GM21723 (cell line): Measurements from ENCODE around the gene MYO1H.
"Not testable (repeated sequence)": the region's sequence is repeated elsewhere in the genome, so short reads cannot be mapped to it uniquely, and the experiment has no call there.

Experiments used
- ATAC-seq: cut with Tn5 transposase; IDR thresholded peaks from one replicate; pipeline ENCODE4 v1.9.1; 2021; ENCODE audit warnings: mild to moderate bottlenecking, moderate library complexity; ENCODE audit not compliant: unreplicated experiment

MYO1H gene

DNA sequence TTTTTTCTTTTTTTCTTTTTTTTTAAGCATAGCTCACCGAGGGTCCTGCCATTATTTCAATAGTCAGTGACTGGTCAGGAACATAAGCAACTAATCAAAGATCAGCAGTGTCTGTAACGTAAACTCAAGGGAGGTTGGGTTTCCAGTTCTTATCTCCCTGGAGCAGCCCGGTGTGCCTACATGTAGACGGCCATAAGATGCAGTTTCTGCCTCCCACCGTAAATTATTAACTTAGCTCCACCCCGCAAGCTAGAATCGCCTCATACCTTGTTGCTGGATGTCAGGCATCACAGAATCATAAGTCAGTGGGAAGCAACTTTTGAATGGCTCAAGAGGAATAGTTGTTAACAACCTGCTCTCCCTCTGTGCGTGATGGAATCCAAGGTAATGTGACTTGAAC, at the start of gene MYO1H:
Gene MYO1H (plus strand): TSS at position 312 of the 400 bp plus-strand sequence. CDS start 61 bp downstream, at position 373.
- ATAC-seq: no peak

DNA sequence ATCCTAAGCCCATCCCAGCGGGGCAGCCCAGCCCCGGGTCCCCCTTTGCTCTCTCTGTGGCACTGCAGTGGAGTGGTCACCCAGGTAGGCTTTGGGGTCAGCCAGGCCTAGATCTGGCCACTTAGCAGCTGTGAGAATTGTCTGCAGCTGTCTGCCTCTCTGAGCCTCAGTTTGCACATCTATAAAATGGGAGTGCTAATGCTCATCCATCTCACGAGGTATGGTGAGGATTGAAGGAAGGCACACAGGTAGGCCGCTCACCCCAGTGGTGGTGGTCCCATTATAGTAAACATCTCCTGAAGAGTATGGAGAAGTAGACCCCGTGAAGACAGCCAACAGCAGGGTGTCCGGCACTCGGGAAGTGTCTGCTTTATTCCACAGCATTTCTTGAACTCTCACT, 47.9 kb upstream of the MYO1H start:
- ATAC-seq: no peak

DNA sequence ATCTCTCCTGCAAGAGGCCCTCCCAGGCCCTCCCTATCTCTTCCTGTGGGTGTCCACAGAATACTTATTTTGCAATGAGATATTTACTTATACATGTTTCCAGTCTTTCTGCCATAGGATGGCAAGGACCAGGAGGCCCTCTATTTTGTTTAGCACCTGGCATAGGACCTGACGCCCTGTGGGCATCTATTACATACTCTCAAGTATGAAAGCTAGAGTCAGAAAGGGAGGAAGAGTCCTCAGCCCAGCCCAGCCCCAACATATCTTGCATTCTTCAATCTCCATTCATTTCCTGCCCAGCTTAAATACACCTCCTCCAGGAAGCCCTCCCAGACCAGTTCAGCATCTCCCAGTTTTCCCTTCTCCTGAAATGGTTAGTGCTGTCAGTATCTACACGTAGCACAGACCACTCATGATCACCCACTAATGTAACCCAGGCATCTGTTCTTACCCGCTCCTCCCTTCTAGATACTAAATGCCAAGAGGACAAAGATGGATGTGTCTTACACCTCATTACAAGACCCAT, 46.0 kb upstream of the MYO1H start:
- no peak for ATAC-seq

- no peak for ATAC-seq
Measured at GRCh38 chr12:109302358-109302757, 45.3 kb upstream of the MYO1H start.

- no peak for ATAC-seq
Measured at GRCh38 chr12:109302770-109303169, 44.9 kb upstream of the MYO1H start.

DNA sequence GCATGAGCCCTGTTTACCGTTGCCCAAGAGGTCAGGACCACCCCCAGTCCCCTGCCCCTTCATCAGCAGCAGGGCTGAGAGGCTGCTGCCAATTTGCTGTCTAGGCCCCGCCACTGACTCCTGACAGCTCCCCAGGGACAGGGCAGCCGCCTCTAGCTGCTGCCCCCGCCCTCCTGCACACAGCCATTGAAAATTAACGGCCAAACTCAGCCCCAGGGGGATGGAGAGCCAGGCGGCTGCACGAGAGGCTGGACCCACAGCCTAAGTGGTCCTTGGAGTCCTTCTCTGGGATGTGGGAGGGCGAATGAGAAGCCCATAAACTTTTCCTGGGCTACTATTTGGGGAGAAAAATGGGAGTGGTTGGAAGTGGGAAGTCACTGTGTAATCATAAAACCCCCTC, 43.2 kb upstream of the MYO1H start:
- no peak for ATAC-seq

DNA sequence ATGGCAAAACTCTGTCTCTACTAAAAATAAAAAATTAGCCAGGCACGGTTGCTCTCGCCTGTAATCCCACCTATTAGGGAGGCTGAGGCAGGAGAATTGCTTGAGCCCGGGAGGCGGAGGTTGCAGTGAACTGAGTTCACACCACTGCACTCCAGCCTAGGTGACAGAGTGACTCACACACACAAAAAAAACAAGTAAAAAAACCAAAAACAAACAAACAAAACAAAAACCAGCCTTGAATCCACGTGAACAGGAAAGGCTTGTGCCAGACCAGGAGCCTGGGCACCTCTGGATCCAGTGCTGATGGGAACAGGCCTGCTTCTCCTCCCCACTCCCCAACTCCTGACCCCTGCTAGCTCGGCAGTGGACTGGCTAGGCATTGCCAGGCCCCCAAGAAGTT, 42.2 kb upstream of the MYO1H start:
- ATAC-seq: no peak

- ATAC-seq: no peak
Measured at GRCh38 chr12:109307051-109307450, 40.6 kb upstream of the MYO1H start.

DNA sequence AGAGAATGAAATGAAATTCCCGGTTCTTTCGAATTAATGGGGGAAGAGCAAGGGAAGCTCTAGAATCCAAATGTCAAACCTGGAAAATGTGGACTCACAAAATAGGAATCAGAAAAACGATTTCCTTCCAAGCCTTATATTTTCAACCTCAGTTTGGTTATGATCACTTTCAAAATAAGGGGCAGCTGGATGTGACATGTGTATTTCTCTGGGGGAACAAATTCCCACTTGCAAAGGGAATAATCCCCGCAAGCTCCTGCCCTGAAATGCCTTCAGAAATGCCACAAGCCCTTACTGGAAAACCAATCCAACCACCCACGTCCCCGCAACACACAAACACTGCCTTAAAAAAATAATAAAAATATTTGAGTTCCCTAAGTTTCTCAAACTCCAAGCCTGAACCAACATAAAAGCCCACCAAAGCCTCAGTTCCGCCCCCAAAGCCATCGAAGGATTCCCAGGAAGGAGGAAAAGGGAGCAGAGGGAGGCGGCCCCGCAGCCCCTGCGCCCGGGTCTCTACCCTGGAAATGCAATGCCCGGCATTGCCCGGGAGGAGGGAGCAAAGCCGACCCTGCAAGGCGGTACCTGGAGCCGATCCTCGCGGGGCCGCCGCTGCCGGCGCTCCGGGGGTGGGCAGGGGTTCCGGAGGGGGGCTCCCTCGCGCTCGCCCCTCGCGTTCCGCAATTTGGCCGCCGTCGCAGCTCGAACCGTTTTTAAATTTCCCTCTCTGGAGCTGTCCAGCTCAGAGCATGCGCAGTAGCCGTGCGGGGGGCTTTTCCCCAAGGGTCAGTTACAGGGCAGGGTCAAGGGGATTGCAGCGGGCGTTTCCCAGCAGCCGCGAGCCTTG, 38.9 kb upstream of the MYO1H start, which contains the start of gene FOXN4:
Gene FOXN4 (minus strand): TSS at position 751 of the 847 bp plus-strand sequence. CDS start 963 bp downstream, outside the sequence.
- no peak for ATAC-seq

DNA sequence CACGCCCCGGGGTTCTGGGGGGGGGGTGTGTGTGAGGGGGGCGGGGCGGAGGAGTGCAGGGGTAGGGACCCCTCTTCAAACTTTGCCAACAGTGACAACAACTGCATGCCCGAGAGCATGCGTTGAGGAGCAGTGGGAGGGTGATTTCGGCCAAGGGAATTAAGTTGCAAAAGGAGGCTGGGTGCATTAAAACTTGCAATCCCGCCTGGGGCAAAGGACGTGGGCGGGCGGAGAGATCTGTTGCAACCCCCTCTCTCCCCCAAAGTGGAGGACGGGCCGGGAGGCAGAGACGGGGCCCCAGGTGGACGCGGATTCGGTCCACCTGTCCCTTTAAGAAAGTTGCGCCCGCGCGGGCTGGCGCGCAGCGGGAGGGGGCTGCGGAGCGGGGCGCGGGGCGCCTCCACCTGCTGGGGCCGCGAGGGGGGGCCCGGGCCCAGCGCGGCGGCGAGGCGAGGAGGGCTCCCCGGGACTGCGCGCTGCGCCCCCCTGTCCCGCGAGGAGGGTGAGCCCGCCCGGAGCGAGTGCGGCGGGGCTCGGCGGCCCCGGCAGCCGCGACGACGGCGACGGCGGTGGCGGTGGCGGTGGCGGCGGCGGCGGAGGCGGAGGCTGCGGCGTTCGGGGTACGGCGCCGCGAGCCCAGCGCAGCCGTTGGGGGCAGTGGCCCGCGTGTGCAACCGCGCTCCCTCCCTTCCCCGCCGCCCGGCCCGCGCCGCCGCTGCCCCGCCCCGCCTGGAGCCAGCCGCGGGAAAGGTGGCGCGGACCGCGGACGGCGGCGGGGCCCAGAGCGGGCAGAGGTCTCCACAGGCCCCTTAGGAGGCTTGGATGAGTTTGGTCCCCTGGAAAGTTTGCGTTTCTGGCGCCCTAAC, 38.1 kb upstream of the MYO1H start:
- ATAC-seq: no peak

GRCh38 chr12:109310247-109311125, 37.2 kb upstream of the MYO1H start:
- ATAC-seq: no peak

- not testable (repeated sequence) for ATAC-seq
Measured at GRCh38 chr12:109321294-109321693, 26.4 kb upstream of the MYO1H start.

GRCh38 chr12:109329003-109329402, 18.7 kb upstream of the MYO1H start:
- no peak for ATAC-seq

DNA sequence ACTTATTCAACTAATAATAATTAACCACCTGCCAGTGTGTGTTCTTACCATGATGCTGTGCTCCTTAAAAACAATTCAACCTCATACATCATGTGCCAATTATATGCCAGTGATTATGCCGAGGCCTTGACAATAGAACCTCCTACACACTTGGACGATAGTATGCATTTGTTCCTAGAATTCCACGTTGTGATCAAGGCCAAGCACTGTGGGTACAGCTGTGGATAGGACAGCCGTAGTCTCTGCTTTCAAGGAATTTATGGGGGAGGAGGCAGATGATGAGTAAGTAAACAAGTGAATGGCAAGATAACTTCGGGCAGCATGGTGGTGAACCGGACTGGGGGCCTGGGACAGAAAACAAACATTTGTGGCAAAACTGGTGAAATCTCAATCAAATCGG, 18.0 kb upstream of the MYO1H start:
- ATAC-seq: no peak

- no peak for ATAC-seq
Measured at GRCh38 chr12:109330282-109331230, 17.1 kb upstream of the MYO1H start.

- ATAC-seq: no peak
Measured at GRCh38 chr12:109331301-109331952, 16.3 kb upstream of the MYO1H start.

DNA sequence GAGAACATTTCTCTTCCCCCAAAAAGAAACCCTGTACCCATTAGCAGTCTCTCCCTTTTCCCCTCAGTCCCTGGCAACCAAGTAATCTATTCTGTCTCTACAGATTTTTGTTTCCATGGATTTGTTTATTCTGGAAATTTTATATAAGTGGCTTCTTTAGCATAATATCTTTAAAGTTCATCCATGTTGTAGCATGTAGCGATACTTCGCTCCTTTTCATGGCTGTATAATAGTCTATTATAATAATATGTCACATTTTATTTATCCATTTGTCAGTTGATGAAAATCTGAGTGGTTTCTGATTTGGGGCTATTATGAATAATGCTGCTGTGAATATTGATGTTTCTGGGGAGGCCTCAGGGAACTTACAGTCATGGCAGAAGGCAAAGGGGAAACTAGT, 12.8 kb upstream of the MYO1H start:
- ATAC-seq: no peak

GRCh38 chr12:109336593-109336992, 11.1 kb upstream of the MYO1H start:
- no peak for ATAC-seq

DNA sequence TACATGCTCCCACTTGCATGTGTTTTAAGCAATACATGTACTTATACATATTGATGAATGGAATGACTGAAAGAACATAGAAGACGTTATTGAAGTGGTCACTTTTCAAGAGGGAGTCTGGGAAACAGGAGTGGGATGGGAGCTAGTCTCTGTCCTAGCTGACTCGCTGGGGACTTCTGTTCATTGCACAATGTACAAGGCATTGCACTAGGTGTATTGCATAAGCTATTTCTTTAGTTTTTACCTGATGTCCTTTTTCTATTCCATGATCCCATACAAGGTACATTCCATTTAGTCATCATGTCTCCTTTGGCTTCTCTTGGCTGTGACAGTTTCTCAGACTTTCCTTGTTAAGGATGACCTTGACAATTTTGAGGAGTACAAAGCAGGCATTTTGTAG, 4.0 kb upstream of the MYO1H start:
- ATAC-seq: no peak
